H9 (cell line): ENCODE measurements around the gene SMCO4. TPM values are rescaled to one million over a fixed set of nuclear protein-coding genes. Genes with fewer than 3 reads are reported as not detected.

Experiments
- DNase-seq: peaks from one replicate; pipeline ENCODE4 v3.0.0-alpha.2; 2017
- H2AFZ ChIP-seq: one replicate; pipeline ENCODE4 v1.6.1; 2013; ENCODE audit warnings: mild to moderate bottlenecking, low read length, control low read depth, moderate library complexity
- H2AK5ac ChIP-seq: 2 replicates; pipeline ENCODE4 v1.6.1; 2013; ENCODE audit warnings: low read length, control low read depth, mixed read lengths; ENCODE audit not compliant: insufficient read length
- H2BK120ac ChIP-seq: one replicate; pipeline ENCODE4 v1.6.1; 2013; ENCODE audit warnings: low read depth, mild to moderate bottlenecking, low read length, control low read depth, inconsistent platforms; ENCODE audit not compliant: poor library complexity, severe bottlenecking
- H2BK12ac ChIP-seq: 2 replicates; pipeline ENCODE4 v1.6.1; 2013; ENCODE audit warnings: low read length, control low read depth, mixed read lengths, low read depth; ENCODE audit not compliant: insufficient read length
- H2BK15ac ChIP-seq: 2 replicates; pipeline ENCODE4 v1.6.1; 2013; ENCODE audit warnings: low read depth, low read length, control low read depth
- H2BK20ac ChIP-seq: one replicate; pipeline ENCODE4 v1.6.1; 2013; ENCODE audit warnings: low read depth, mild to moderate bottlenecking, low read length, control low read depth, inconsistent platforms; ENCODE audit not compliant: poor library complexity, severe bottlenecking
- H2BK5ac ChIP-seq: 2 replicates; pipeline ENCODE4 v1.6.1; 2013; ENCODE audit warnings: low read length, control low read depth, mixed read lengths; ENCODE audit not compliant: insufficient read length
- H3K14ac ChIP-seq: 2 replicates; pipeline ENCODE4 v1.6.1; 2013; ENCODE audit warnings: low read length, control low read depth; ENCODE audit not compliant: insufficient read depth
- H3K18ac ChIP-seq: 2 replicates; pipeline ENCODE4 v1.6.1; 2013; ENCODE audit warnings: low read depth, mild to moderate bottlenecking, mixed read lengths, low read length, control low read depth; ENCODE audit not compliant: insufficient read length
- H3K23ac ChIP-seq: 2 replicates; pipeline ENCODE4 v1.6.1; 2013; ENCODE audit warnings: low read length, control low read depth, mixed read lengths, low read depth; ENCODE audit not compliant: insufficient read length
- H3K23me2 ChIP-seq: 2 replicates; pipeline ENCODE4 v1.6.1; 2013; ENCODE audit warnings: low read depth, mild to moderate bottlenecking, mixed read lengths, low read length, control low read depth; ENCODE audit not compliant: insufficient read length, poor library complexity, severe bottlenecking
- H3K27ac ChIP-seq: 2 replicates; pipeline ENCODE4 v1.5.1; 2013; ENCODE audit warnings: low read length, control low read depth, mixed read lengths, low read depth; ENCODE audit not compliant: insufficient read length
- H3K27me3 ChIP-seq: 2 replicates; pipeline ENCODE4 v1.6.1; 2013; ENCODE audit warnings: low read length, control low read depth, inconsistent platforms; ENCODE audit not compliant: insufficient read depth
- H3K4ac ChIP-seq: 2 replicates; pipeline ENCODE4 v1.6.1; 2013; ENCODE audit warnings: low read depth, mild to moderate bottlenecking, control low read depth, inconsistent platforms, low read length, moderate library complexity
- H3K4me1 ChIP-seq: 2 replicates; pipeline ENCODE4 v1.6.1; 2013; ENCODE audit warnings: low read length, control low read depth, inconsistent platforms; ENCODE audit not compliant: insufficient read depth
- H3K4me2 ChIP-seq: 2 replicates; pipeline ENCODE4 v1.6.1; 2013; ENCODE audit warnings: low read length, control low read depth, mixed read lengths; ENCODE audit not compliant: insufficient read length, insufficient read depth
- H3K56ac ChIP-seq: 2 replicates; pipeline ENCODE4 v1.6.1; 2013; ENCODE audit warnings: low read depth, mild to moderate bottlenecking, mixed read lengths, low read length, control low read depth; ENCODE audit not compliant: insufficient read length
- H3K79me1 ChIP-seq: 2 replicates; pipeline ENCODE4 v1.6.1; 2013; ENCODE audit warnings: low read depth, mild to moderate bottlenecking, moderate library complexity, low read length, control low read depth, inconsistent platforms; ENCODE audit not compliant: insufficient read depth, poor library complexity, severe bottlenecking
- H3K79me2 ChIP-seq: 2 replicates; pipeline ENCODE4 v1.6.1; 2013; ENCODE audit warnings: low read length, control low read depth, inconsistent platforms; ENCODE audit not compliant: insufficient read depth
- H3K9ac ChIP-seq: 2 replicates; pipeline ENCODE4 v1.6.1; 2013; ENCODE audit warnings: low read length, control low read depth, mixed read lengths; ENCODE audit not compliant: insufficient read length; ENCODE audit errors: extremely low read depth
- H3K9me3 ChIP-seq: one replicate; pipeline ENCODE4 v1.6.1; 2013; ENCODE audit warnings: low read depth, low read length, inconsistent platforms; ENCODE audit not compliant: control insufficient read depth
- H3T11ph ChIP-seq: one replicate; pipeline ENCODE4 v1.6.1; 2013; ENCODE audit warnings: mild to moderate bottlenecking, low read length, control low read depth, inconsistent platforms
- H4K20me1 ChIP-seq: one replicate; pipeline ENCODE4 v1.6.1; 2013; ENCODE audit not compliant: control insufficient read depth, insufficient read length, insufficient read depth
- H4K5ac ChIP-seq: 2 replicates; pipeline ENCODE4 v1.6.1; 2013; ENCODE audit warnings: low read depth, mild to moderate bottlenecking, mixed read lengths, low read length, control low read depth; ENCODE audit not compliant: insufficient read length
- H4K8ac ChIP-seq: replicated peaks from 2 replicates; pipeline ENCODE4 v1.6.1; 2013; ENCODE audit warnings: low read length, control low read depth, mixed read lengths, low read depth; ENCODE audit not compliant: insufficient read length
- H4K91ac ChIP-seq: 2 replicates; pipeline ENCODE4 v1.6.1; 2013; ENCODE audit warnings: low read depth, mild to moderate bottlenecking, moderate library complexity, mixed read lengths, low read length, control low read depth; ENCODE audit not compliant: insufficient read length
- H3K27ac Mint-ChIP-seq, 3 experiments: 2 replicates in 2 of 3; 3 replicates in 1 of 3; pipeline ENCODE4 v1.8.0; 2020 to 2021; ENCODE audit warnings: mixed read lengths in 3 of 3, mild to moderate bottlenecking in 1 of 3, moderate library complexity in 1 of 3
- H3K27me3 Mint-ChIP-seq: 2 replicates; pipeline ENCODE4 v1.8.0; 2021; ENCODE audit warnings: low read depth, mild to moderate bottlenecking, moderate library complexity, mixed read lengths
- H3K36me3 Mint-ChIP-seq, 3 experiments: 2 replicates in 2 of 3; 3 replicates in 1 of 3; pipeline ENCODE4 v1.8.0; 2020 to 2021; ENCODE audit warnings: low read depth in 3 of 3, mixed read lengths in 3 of 3; ENCODE audit not compliant: insufficient read depth in 1 of 3
- H3K4me1 Mint-ChIP-seq, 2 experiments: 2 replicates each; pipeline ENCODE4 v1.8.0; 2020; ENCODE audit warnings: mixed read lengths in 2 of 2
- H3K4me3 Mint-ChIP-seq, 2 experiments: 2 replicates in 1 of 2; 3 replicates in 1 of 2; pipeline ENCODE4 v1.8.0; 2020 to 2021; ENCODE audit warnings: mild to moderate bottlenecking in 2 of 2, mixed read lengths in 2 of 2, moderate library complexity in 1 of 2
- H3K9me3 Mint-ChIP-seq, 2 experiments: 2 replicates in 1 of 2; 3 replicates in 1 of 2; pipeline ENCODE4 v1.8.0; 2020; ENCODE audit warnings: mild to moderate bottlenecking in 2 of 2, mixed read lengths in 2 of 2, moderate library complexity in 1 of 2
- CTCF ChIP-seq: fragments of 200-600 bp; sonication (generic); conservative IDR thresholded peaks from 3 replicates; pipeline ENCODE4 v1.8.0; 2021; ENCODE audit warnings: antibody characterized with exemption, mild to moderate bottlenecking
- WGBS: extraction: QIAGEN DNeasy Blood & Tissue Kit; methylation state at CpG from one replicate; pipeline ENCODE4 v1.1.7; 2013; ENCODE audit warnings: missing lambda C conversion rate, low lambda C conversion rate, mixed read lengths; ENCODE audit not compliant: insufficient read length; ENCODE audit errors: extremely low coverage; 5-methylcytosine and 5-hydroxymethylcytosine counted together
- total RNA-seq: library from RNA; stranded (reverse); gene quantifications from 2 replicates; pipeline ENCODE4 v1.2.1, GENCODE V29; 2021

SMCO4 gene
- total RNA-seq, 1 experiment from 2014 or later: 35.6 TPM

GRCh38 chr11:93494357-93494756 lies 48.8 kb downstream of the SMCO4 start:
- Histone ChIP-seq H3K9ac (no peak overlapping the region), H3T11ph (no peak overlapping the region), H2AK5ac (no peak overlapping the region), H3K79me2 (no peaks in the 10 kb centered on the region; the same call in 1 of the 2 replicates), H2BK20ac (no peak overlapping the region), H3K56ac (no peak overlapping the region), H3K23me2 (no peaks in the 10 kb centered on the region), H3K18ac (no peak overlapping the region), H4K8ac (no peak overlapping the region), H2BK5ac (no peak overlapping the region), H4K5ac (no peak overlapping the region), H2AFZ (no peak overlapping the region), H3K4ac (no peak overlapping the region), H3K4me1 (peaks cover 31% of the 10 kb centered on the region; the same call in 1 of the 2 replicates), H2BK15ac (no peak overlapping the region), H3K9me3 (no peaks in the 10 kb centered on the region), H3K23ac (no peak overlapping the region), H3K27ac (no peak overlapping the region), H4K20me1 (no peaks in the 10 kb centered on the region), H2BK12ac (no peak overlapping the region), H3K27me3 (no peaks in the 10 kb centered on the region), H3K4me2 (no peak overlapping the region), H3K14ac (no peak overlapping the region), H4K91ac (no peak overlapping the region), H2BK120ac (no peak overlapping the region), H3K79me1 (no peaks in the 10 kb centered on the region)
- H3K4me1 Mint-ChIP-seq: peaks cover 42 to 44% of the 10 kb centered on the region in 2 experiments
- DNase-seq: no peak
- no peaks in the 10 kb centered on the region for H3K27me3 Mint-ChIP-seq
- WGBS: no CpG with 5 or more reads among the region's 4 CpGs
- peak overlapping the region in 1 of 3 experiments; percentile 45; a peak in 2 of 7 replicates for H3K27ac Mint-ChIP-seq
- no peak for TF ChIP-seq CTCF
- H3K4me3 Mint-ChIP-seq: no peak overlapping the region
- no peaks in the 10 kb centered on the region for H3K9me3 Mint-ChIP-seq
- peaks cover 15 to 24% (median 19%) of the 10 kb centered on the region in 3 experiments for H3K36me3 Mint-ChIP-seq
